CD4-positive, alpha-beta T cell treated with Interleukin-4 for 1 hour (primary cell): ENCODE results near the gene LIPM.

Experiments used
- DNase-seq, 2 donors: peaks; one replicate each; pipeline ENCODE4 v3.0.0-alpha.2; 2020 to 2022

The LIPM gene

GRCh38 chr10:88841316-88842111 is 39.0 kb downstream of the LIPM start:
- no peak for DNase-seq

DNA sequence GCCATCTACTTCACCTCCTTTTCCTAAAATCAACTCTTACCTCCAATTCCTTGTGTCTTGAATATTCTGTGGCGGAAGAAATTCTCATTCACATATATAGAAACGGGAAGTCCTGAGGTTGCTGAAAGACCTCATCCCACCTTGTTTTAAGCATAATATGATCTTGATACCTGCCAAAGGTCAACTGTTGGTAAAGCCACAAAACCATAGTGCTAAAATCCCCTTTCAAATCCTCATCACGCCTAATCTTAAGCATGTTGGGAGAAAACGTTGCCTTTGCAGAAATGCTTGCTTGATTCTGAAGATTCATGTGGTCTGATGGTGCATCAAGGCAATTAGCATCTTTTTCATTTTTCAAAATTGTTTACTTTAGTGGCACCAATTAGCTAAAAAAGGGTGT is 40.6 kb downstream of the LIPM start:
- DNase-seq: no peak

- DNase-seq: no peak
Observed at GRCh38 chr10:88848499-88848898, 46.0 kb downstream of the LIPM start.

DNA sequence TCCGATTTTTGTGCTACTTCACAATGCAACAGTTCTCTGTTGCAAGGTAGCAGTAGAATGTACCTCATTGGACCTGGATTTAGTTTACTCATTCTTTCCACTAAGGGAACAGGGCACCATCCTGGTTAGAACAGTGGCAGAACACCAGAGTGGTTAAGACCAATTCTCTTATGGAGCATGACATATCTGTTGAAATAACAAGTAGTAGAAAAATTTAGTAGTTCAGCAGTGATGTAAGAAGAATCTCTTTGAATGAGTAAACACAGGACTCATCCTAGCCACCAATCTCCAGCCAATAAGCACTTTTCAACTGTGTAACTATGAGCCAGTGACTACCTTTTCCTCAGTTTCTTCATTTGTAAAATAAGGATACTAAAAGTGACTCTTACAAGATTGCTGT is 46.7 kb downstream of the LIPM start:
- DNase-seq: no peak

DNA sequence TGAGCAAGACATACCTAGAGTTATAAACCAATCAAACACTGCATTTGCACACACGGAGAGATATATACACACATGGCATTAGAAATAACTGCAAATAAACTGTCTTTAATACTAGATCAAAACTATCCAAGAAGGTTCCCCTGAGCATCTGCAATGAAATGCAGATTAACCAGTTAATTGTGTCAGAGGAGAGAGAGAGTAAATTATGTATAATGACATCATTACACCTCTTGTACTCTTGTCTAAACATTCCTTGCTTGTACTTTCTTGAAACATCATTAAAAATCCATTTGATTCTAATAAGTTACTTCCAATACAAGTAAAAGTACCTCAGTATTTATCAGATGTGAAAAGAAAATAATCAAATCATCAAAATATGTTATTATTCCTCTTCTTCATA is 48.2 kb downstream of the LIPM start:
- no peak for DNase-seq

GRCh38 chr10:88851706-88852105 is 49.2 kb downstream of the LIPM start, which contains the start of gene ANKRD22:
ANKRD22 (minus strand) TSS chr10:88851844; CDS start chr10:88851607, 237 bp downstream.
- peak in 1 of 2 donors; percentile 29 for DNase-seq

DNA sequence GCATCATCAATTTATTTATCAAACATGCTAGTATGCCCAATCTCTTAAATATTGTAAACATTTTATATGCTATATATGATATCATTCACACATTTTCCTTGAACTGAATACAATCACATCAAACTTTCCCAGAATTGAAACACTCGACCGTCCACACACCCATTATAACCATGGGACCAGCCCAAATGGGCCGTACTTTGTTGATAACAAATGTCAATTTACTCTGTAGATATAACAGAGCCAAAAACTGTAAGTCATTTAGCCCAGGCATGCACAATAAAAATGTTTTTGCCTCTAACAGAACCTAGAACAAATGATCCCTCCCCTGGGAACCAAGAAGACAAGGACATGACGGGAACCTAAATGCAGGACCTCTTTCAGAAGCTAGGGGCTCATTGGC is 49.8 kb downstream of the LIPM start:
- DNase-seq: no peak

DNA sequence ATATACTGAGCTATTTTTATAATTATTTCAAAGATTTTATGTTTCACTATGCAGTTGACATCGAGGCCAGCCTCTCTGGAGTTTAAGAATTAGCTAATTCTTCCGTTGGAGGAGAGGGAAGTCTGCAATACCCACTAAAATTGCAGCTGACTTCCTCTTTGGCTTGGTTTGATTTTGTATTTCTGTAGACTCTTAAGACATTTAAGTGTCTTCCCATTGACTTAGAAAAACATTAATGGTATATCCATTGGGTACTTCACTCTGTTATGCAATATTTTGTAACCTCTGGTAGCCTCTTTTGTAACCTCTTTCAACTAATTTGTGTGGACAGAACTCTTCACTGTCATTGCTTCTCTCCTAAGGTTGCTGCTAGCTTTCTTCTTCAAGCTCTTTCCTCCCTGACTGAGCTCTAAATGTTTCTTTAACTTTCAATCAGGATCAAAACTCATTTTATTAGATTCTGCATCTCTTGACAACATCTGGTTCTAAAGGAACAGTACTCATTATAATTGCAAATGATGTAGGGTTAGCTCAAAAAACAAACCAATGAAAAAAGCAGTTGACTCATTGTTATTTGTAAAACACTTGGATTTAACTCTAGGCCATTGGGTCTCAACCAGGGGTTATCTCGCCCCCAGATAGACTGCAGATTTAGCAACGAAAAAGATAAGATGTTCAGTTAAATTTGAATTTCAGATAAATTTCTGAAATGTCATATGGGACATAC is 50.8 kb downstream of the LIPM start:
- no peak for DNase-seq

DNA sequence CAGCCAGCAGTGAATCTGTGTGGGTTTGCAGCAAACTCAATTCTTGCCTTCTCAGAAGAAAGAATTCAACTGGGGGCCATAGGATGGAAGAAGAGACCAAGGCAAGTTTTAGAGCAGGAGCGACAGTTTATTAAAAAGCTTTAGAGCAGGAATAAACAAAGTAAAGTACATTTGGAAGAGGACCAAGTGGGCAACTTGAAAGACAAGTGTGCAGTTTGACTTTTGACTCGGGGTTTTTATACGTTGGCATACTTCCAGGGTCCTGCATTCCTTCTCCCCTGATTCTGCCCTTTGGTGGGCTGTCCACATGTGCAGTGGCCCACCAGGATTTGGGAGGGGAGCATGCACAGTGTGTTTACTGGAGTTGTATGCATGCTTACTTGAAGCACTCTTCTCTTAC is 52.2 kb downstream of the LIPM start:
- DNase-seq: no peak

GRCh38 chr10:88857831-88858230 is 55.3 kb downstream of the LIPM start:
- DNase-seq: no peak

DNA sequence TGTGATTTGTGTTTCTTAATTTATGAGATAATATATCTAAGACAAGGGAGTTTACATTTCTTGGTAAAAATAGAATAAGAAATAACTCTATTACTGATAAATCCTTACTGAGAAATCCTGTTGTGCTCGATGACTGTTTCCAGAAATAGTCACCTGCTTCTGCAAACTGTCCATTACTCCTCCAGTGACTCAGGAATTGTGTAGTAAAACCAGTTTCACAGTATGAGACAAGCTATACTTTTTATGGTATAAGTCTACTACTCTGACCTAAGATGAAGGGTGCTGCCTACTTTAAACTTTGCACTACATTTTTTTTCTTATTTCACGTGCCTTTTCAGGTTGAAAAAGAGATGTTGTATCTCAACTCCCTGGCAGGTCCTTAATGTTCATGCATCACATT is 56.0 kb downstream of the LIPM start:
- DNase-seq: no peak

DNA sequence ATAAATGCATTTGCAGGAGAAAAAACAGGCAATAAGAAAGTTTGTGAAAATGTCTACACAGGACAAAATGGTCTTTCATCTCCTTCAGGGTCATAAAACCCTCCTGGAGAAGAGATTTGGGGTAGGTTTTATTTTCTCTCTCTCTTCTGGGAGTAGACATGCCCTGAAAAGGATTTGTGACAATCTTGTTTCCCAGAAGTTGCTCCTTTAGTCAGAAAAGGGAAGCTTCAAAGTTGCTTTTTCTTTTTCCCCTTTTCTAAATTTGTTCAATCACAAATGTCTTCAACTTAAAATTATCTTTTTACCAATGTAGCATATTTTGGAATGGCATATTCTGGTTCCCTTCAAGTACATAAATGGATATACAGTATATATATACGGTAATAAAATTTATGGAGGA is 58.5 kb downstream of the LIPM start:
- no peak for DNase-seq

GRCh38 chr10:88865281-88865876 is 62.8 kb downstream of the LIPM start:
- no peak for DNase-seq

- DNase-seq: no peak
Observed at GRCh38 chr10:88866454-88866853, 63.9 kb downstream of the LIPM start.

GRCh38 chr10:88870089-88870488 is 67.6 kb downstream of the LIPM start:
- no peak for DNase-seq
